Measurements from ENCODE around the gene BICDL1. TPM values are rescaled to one million over a fixed set of nuclear protein-coding genes. Genes with fewer than 3 reads are reported as not detected.

Gene BICDL1
- total RNA-seq, 1 donor from 2014 or later = 7.4 TPM

- Mint-ChIP-seq H3K4me1 (ENCODE audit: unreplicated experiment) (peaks cover 12% of the 10 kb centered on the region), H3K27me3 (peaks cover 4% of the 10 kb centered on the region), H3K27ac (no peak overlapping the region), H3K4me3 (no peak overlapping the region), H3K36me3 (no peaks in the 10 kb centered on the region), H3K9me3 (no peaks in the 10 kb centered on the region)
- no peak for TF ChIP-seq CTCF (conservative IDR thresholded peaks at IDR 0.05)
- no peak for DNase-seq (ENCODE audit: extremely low spot score, unreplicated experiment)
Measured at GRCh38 chr12:120066341-120066740, 77.3 kb downstream of the BICDL1 start.

GRCh38 chr12:120067084-120067869 lies 78.2 kb downstream of the BICDL1 start:
- Mint-ChIP-seq H3K9me3 (no peaks in the 10 kb centered on the region), H3K4me3 (no peak overlapping the region), H3K27ac (no peak overlapping the region), H3K27me3 (peaks cover 4% of the 10 kb centered on the region), H3K4me1 (ENCODE audit: unreplicated experiment) (peaks cover 12% of the 10 kb centered on the region), H3K36me3 (no peaks in the 10 kb centered on the region)
- DNase-seq (ENCODE audit: extremely low spot score, unreplicated experiment) = no peak
- no peak for TF ChIP-seq CTCF (conservative IDR thresholded peaks at IDR 0.05)

GRCh38 chr12:120067901-120068300 lies 78.9 kb downstream of the BICDL1 start:
- Mint-ChIP-seq H3K9me3 (no peaks in the 10 kb centered on the region), H3K27ac (no peak overlapping the region), H3K27me3 (peaks cover 4% of the 10 kb centered on the region), H3K4me1 (ENCODE audit: unreplicated experiment) (peaks cover 12% of the 10 kb centered on the region), H3K36me3 (no peaks in the 10 kb centered on the region), H3K4me3 (no peak overlapping the region)
- DNase-seq (ENCODE audit: extremely low spot score, unreplicated experiment) = no peak
- no peak for TF ChIP-seq CTCF (conservative IDR thresholded peaks at IDR 0.05)

- H3K9me3 Mint-ChIP-seq = no peaks in the 10 kb centered on the region
- no peak for DNase-seq (ENCODE audit: extremely low spot score, unreplicated experiment)
- H3K36me3 Mint-ChIP-seq = no peaks in the 10 kb centered on the region
- H3K4me1 Mint-ChIP-seq (ENCODE audit: unreplicated experiment) = peaks cover 7% of the 10 kb centered on the region
- H3K27me3 Mint-ChIP-seq = no peaks in the 10 kb centered on the region
- TF ChIP-seq CTCF (conservative IDR thresholded peaks at IDR 0.05) = no peak
- no peak overlapping the region for H3K4me3 Mint-ChIP-seq
- no peak overlapping the region for H3K27ac Mint-ChIP-seq
Measured at GRCh38 chr12:120069278-120069677, 80.2 kb downstream of the BICDL1 start.

GRCh38 chr12:120071493-120072020 lies 82.5 kb downstream of the BICDL1 start:
- Mint-ChIP-seq H3K4me1 (ENCODE audit: unreplicated experiment) (no peaks in the 10 kb centered on the region), H3K27ac (no peak overlapping the region)

More at GRCh38 chr12:120071493-120072020, 82.5 kb downstream of the BICDL1 start:
- TF ChIP-seq CTCF (conservative IDR thresholded peaks at IDR 0.05) = no peak
- no peaks in the 10 kb centered on the region for H3K27me3 Mint-ChIP-seq
- H3K4me3 Mint-ChIP-seq = no peak overlapping the region
- no peak for DNase-seq (ENCODE audit: extremely low spot score, unreplicated experiment)
- no peaks in the 10 kb centered on the region for H3K36me3 Mint-ChIP-seq
- no peaks in the 10 kb centered on the region for H3K9me3 Mint-ChIP-seq
